Spleen (tissue), 11 donors: ENCODE data around the gene LTBP2. TPM values are rescaled to one million over a fixed set of nuclear protein-coding genes. Genes with fewer than 3 reads are reported as not detected.

Source experiments
- DNase-seq: peaks from one replicate; pipeline ENCODE4 v3.0.0-alpha.2; 2020
- H3K27ac ChIP-seq, 8 donors: fragments of 200-600 bp; sonication (generic) in 7 of 8; 1 replicate in 4 of 8; 2 replicates in 4 of 8; pipeline versions ENCODE4 v1.5.0 to v1.8.0; 2016 to 2021; ENCODE audit warnings: inconsistent platforms in 4 of 8, mild to moderate bottlenecking in 4 of 8, moderate library complexity in 1 of 8
- H3K27me3 ChIP-seq, 7 donors: fragments of 200-600 bp; sonication (generic) in 6 of 7; replicated peaks in 1 of 7; 1 replicate in 4 of 7; 2 replicates in 3 of 7; pipeline versions ENCODE4 v1.5.0 to v1.8.0; 2016 to 2021; ENCODE audit warnings: inconsistent platforms in 3 of 7, mild to moderate bottlenecking in 1 of 7
- H3K36me3 ChIP-seq, 6 donors: fragments of 200-600 bp; sonication (generic) in 5 of 6; 1 replicate in 4 of 6; 2 replicates in 2 of 6; pipeline versions ENCODE4 v1.5.0 to v1.8.0; 2016 to 2021; ENCODE audit warnings: inconsistent platforms in 2 of 6
- H3K4me1 ChIP-seq, 6 donors: fragments of 200-600 bp; sonication (generic) in 5 of 6; 1 replicate in 3 of 6; 2 replicates in 3 of 6; pipeline versions ENCODE4 v1.5.0 to v1.8.0; 2016 to 2021; ENCODE audit warnings: inconsistent platforms in 3 of 6
- H3K4me3 ChIP-seq, 8 donors: fragments of 200-600 bp; sonication (generic) in 7 of 8; 1 replicate in 4 of 8; 2 replicates in 4 of 8; pipeline versions ENCODE4 v1.5.0 to v1.8.0; 2016 to 2021; ENCODE audit warnings: inconsistent platforms in 4 of 8, mild to moderate bottlenecking in 4 of 8, moderate library complexity in 2 of 8
- H3K9me3 ChIP-seq, 8 donors: fragments of 200-600 bp; sonication (generic) in 7 of 8; 1 replicate in 4 of 8; 2 replicates in 4 of 8; pipeline versions ENCODE4 v1.5.0 to v1.8.0; 2016 to 2021; ENCODE audit warnings: inconsistent platforms in 4 of 8
- POLR2A ChIP-seq, 3 donors: fragments of 450-650 bp; IDR thresholded peaks; one replicate each; pipeline ENCODE4 v1.5.1; 2017; ENCODE audit warnings: antibody characterized with exemption in 3 of 3, mild to moderate bottlenecking in 1 of 3
- POLR2AphosphoS5 ChIP-seq, 3 donors: sonication (generic); formaldehyde crosslinking; IDR thresholded peaks; one replicate each; pipeline ENCODE4 v1.5.1; 2017; ENCODE audit warnings: antibody characterized with exemption in 3 of 3
- WGBS, 5 donors: extraction: QIAGEN DNeasy Blood & Tissue Kit in 3 of 5; methylation state at CpG; one replicate each; pipeline versions ENCODE4 v1.1.5 to v1.1.7; 2013 to 2018; 5-methylcytosine and 5-hydroxymethylcytosine counted together
- intact Hi-C: fragments of 100-400 bp; cut with DNase I; formaldehyde crosslinking; loops from one replicate; pipeline ENCODE4 v1.15.0; 2023; ENCODE audit warnings: low total_unique reads
- polyA plus RNA-seq, 3 donors: library from polyadenylated mRNA; stranded (reverse); fragments of 200-250 nt; gene quantifications; one replicate each; pipeline ENCODE4 v1.2.1, GENCODE V29; 2013
- total RNA-seq, 7 donors: library from RNA; depleted of rRNA in 3 of 7; stranded (reverse); fragments of >200 nt in 3 of 7; fragmentation: NEBNext Ultra II Directional in 4 of 7; extraction: Animal tissue kit (Norgen Biotek cat#: 25700) in 4 of 7; gene quantifications; one replicate each; pipeline versions ENCODE4 v1.1.0 to v1.2.1, GENCODE V29; 2016 to 2021
- TF ChIP-seq, protein P1 (sequence below), 11 experiments: fragments of 200-600 bp in 7 of 11; fragments of 450-650 bp in 4 of 11; sonication (generic) in 4 of 11; IDR thresholded peaks in 8 of 11; conservative IDR thresholded peaks in 3 of 11; 1 replicate in 7 of 11; 2 replicates in 4 of 11; pipeline versions ENCODE4 v1.4.0 to v1.8.0; 2016 to 2021; ENCODE audit warnings: antibody characterized with exemption in 11 of 11, inconsistent platforms in 4 of 11, mild to moderate bottlenecking in 1 of 11
- donor health status: healthy with polysubstance abuse.
- donor health status: DM: no; HTN: no; CAD: no; lungs with moderate emphysema.
- donor health status: DM: no; HTN: no; CAD: no.
- donor health status: Bipolar disorder and iron deficiency.
- donor health status: healthy.
- donor health status: DM: no; HTN: no; CAD: no.
- donor health status: DM: yes; HTN: yes; CAD: no.

LTBP2 gene
- total and polyA plus RNA-seq, 10 donors, result 3.4 to 10.7 (median 5.6) TPM

- no peak overlapping the region for H3K4me3 ChIP-seq
- no peak overlapping the region for H3K27ac ChIP-seq
- no peak for TF ChIP-seq POLR2A (IDR thresholded peaks at IDR 0.05)
- TF ChIP-seq, protein P1, sequence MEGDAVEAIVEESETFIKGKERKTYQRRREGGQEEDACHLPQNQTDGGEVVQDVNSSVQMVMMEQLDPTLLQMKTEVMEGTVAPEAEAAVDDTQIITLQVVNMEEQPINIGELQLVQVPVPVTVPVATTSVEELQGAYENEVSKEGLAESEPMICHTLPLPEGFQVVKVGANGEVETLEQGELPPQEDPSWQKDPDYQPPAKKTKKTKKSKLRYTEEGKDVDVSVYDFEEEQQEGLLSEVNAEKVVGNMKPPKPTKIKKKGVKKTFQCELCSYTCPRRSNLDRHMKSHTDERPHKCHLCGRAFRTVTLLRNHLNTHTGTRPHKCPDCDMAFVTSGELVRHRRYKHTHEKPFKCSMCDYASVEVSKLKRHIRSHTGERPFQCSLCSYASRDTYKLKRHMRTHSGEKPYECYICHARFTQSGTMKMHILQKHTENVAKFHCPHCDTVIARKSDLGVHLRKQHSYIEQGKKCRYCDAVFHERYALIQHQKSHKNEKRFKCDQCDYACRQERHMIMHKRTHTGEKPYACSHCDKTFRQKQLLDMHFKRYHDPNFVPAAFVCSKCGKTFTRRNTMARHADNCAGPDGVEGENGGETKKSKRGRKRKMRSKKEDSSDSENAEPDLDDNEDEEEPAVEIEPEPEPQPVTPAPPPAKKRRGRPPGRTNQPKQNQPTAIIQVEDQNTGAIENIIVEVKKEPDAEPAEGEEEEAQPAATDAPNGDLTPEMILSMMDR (IDR thresholded peaks at IDR 0.05 in 8 of 11, conservative IDR thresholded peaks at IDR 0.05 in 3 of 11), result no peak
- no peak for TF ChIP-seq POLR2AphosphoS5 (IDR thresholded peaks at IDR 0.05)
- no peak for DNase-seq
- H3K9me3 ChIP-seq, result no peaks in the 10 kb centered on the region
- 85 to 92% (median 88%) methylated on average over 3 of the region's 3 CpGs for WGBS, 5 donors
- H3K36me3 ChIP-seq, result peaks cover 0 to 90% (median 23%) of the 10 kb centered on the region in 6 donors
- intact Hi-C loops, result no loop called here
- H3K27me3 ChIP-seq, result no peaks in the 10 kb centered on the region
- peaks cover 0 to 20% (median 8%) of the 10 kb centered on the region in 6 donors for H3K4me1 ChIP-seq
Observed at GRCh38 chr14:74656964-74657363, 44.9 kb upstream of the LTBP2 start.

DNA sequence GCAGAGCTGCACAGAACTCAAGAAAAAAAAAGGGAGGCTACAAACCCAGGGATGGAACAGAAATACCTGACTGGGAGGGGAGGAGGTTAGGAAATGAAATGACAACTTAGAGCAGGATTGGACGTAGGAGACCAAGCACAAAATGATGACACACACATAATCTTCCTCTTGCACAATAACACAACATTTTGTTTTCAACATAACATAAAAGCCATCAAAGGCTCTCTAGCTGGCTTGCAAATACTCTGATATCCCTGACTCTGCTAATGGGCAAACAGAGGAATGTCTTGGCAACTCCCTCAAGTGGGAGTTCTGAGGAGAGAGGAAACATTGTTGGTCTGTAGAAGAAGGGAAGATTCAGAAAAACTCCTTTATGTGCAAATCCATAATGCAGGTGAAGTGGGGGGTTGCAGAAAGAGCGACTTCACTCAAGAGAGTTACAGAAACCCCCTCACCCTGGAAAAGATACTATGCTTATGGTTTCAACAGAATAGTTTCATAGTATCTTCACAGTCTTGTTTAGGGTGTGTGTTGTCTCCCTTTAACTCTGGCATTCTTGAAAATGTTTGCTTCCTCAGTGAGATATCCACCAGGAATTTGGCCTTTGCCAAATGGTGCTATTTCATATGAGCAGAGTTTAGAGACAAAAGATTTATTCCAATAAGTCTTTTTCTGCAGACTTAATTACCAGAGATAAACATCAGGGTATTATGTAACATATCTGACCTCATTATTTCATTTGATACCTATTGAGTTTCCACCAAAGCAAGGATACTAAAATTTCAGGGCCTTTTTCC is 43.8 kb upstream of the LTBP2 start:
- 62 to 85% (median 73%) methylated on average over 2 of the region's 2 CpGs for WGBS, 5 donors
- Histone ChIP-seq H3K4me3 (no peak overlapping the region), H3K27me3 (no peaks in the 10 kb centered on the region), H3K9me3 (no peaks in the 10 kb centered on the region), H3K36me3 (peaks cover 0 to 78% (median 11%) of the 10 kb centered on the region in 6 donors), H3K4me1 (peaks cover 0 to 29% (median 8%) of the 10 kb centered on the region in 6 donors), H3K27ac (peak overlapping the region in 3 of 8 donors; percentile 27 to 39 (median 29))
- TF ChIP-seq, protein P1 (IDR thresholded peaks at IDR 0.05 in 8 of 11, conservative IDR thresholded peaks at IDR 0.05 in 3 of 11), result no peak
- TF ChIP-seq POLR2AphosphoS5 (IDR thresholded peaks at IDR 0.05) (no peak), POLR2A (IDR thresholded peaks at IDR 0.05) (no peak)
- intact Hi-C loops, result no loop called here
- DNase-seq, result no peak

GRCh38 chr14:74654931-74655330 is 42.9 kb upstream of the LTBP2 start:
- Histone ChIP-seq H3K4me1 (peaks cover 0 to 35% (median 9%) of the 10 kb centered on the region in 6 donors), H3K9me3 (no peaks in the 10 kb centered on the region), H3K4me3 (no peak overlapping the region), H3K27ac (peak overlapping the region in 3 of 8 donors; percentile 27 to 39 (median 29)), H3K27me3 (no peaks in the 10 kb centered on the region), H3K36me3 (peaks cover 0 to 70% (median 5%) of the 10 kb centered on the region in 6 donors)
- intact Hi-C loops, result no loop called here
- WGBS, 5 donors, result 84 to 96% (median 88%) methylated on average over 3 of the region's 3 CpGs
- TF ChIP-seq POLR2A (IDR thresholded peaks at IDR 0.05) (no peak), POLR2AphosphoS5 (IDR thresholded peaks at IDR 0.05) (no peak)
- TF ChIP-seq, protein P1 (IDR thresholded peaks at IDR 0.05 in 8 of 11, conservative IDR thresholded peaks at IDR 0.05 in 3 of 11), result no peak
- DNase-seq, result no peak

DNA sequence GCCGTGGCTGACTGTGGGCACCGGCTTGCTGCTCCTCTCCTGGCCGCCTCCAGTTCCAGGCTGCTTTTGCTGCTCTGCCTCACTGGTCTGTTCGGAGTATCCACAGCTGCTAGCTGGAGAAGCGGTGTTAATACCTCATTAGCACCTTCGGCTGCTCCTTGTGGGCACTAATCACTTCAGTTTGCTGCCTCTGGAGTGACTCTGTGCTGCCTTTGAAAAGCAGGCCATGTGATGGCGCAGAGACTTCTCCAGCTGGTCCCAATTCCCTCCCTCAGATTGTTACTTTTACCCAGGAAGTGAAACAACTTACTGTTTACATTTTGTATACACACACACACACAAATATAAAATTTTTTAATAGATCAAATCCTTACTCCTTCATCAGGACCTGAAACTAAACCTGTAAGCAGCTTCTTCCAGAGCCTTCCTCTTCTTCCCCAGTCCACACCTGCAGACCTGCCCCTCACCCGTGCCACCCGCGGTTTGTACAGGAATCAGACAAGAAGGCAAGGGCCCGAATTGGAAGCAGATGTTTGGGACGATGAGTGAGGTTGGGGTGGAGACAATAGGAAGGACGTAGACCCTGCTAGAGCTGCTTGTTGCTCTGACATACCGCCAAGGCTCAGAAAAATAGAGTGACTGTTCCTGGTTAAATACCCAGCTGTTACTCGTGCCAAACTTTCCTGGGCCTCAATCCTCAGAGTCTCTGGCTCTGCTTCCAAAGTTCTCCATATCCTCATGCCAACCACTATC is 41.5 kb upstream of the LTBP2 start:
- intact Hi-C loops, result no loop called here
- 87 to 93% (median 89%) methylated on average over 15 of the region's 15 CpGs for WGBS, 5 donors

More for the DNA sequence above, 41.5 kb upstream of the LTBP2 start:
- Histone ChIP-seq H3K4me1 (peaks cover 0 to 49% (median 20%) of the 10 kb centered on the region in 6 donors), H3K36me3 (peaks cover 0 to 59% (median 3%) of the 10 kb centered on the region in 6 donors), H3K4me3 (no peak overlapping the region), H3K27ac (peak overlapping the region in 1 of 8 donors; percentile 3), H3K27me3 (no peaks in the 10 kb centered on the region), H3K9me3 (no peaks in the 10 kb centered on the region)
- no peak for TF ChIP-seq POLR2A (IDR thresholded peaks at IDR 0.05)
- TF ChIP-seq, protein P1 (IDR thresholded peaks at IDR 0.05 in 8 of 11, conservative IDR thresholded peaks at IDR 0.05 in 3 of 11), result no peak
- no peak for TF ChIP-seq POLR2AphosphoS5 (IDR thresholded peaks at IDR 0.05)
- no peak for DNase-seq
